Ramos (cell line): Measurements from ENCODE around the gene NBPF26.
"Not testable (repeated sequence)": the region's sequence is repeated elsewhere in the genome, so short reads cannot be mapped to it uniquely, and the experiment has no call there.

Source experiments
- in situ Hi-C: fragments of 300-500 bp; cut with MboI; formaldehyde crosslinking; loops from one replicate; pipeline ENCODE4 v1.14.3; 2022; ENCODE audit warnings: low sequenced_read_pairs; ENCODE audit not compliant: unreplicated experiment

The NBPF26 gene

GRCh38 chr1:120723715-120724402, at the start of gene NBPF26:
Gene NBPF26, plus strand, starts transcription at chr1:120723945.
- in situ Hi-C loops = not testable (repeated sequence)

- in situ Hi-C loops = not testable (repeated sequence)
These were observed 43.5 kb upstream of the NBPF26 start for GRCh38 chr1:120680106-120680819.

- in situ Hi-C loops = not testable (repeated sequence)
These were observed 42.8 kb upstream of the NBPF26 start for GRCh38 chr1:120680938-120681337.

GRCh38 chr1:120684397-120684796, 39.3 kb upstream of the NBPF26 start:
- in situ Hi-C loops = not testable (repeated sequence)

- in situ Hi-C loops = not testable (repeated sequence)
These were observed 38.1 kb upstream of the NBPF26 start for GRCh38 chr1:120685622-120686021.

- in situ Hi-C loops = not testable (repeated sequence)
These were observed 36.5 kb upstream of the NBPF26 start for GRCh38 chr1:120687250-120687649.

- in situ Hi-C loops = not testable (repeated sequence)
These were observed 22.8 kb upstream of the NBPF26 start for GRCh38 chr1:120700807-120701562.

GRCh38 chr1:120723358-120723714, 409 bp upstream of the NBPF26 start:
- in situ Hi-C loops = not testable (repeated sequence)

- in situ Hi-C loops = not testable (repeated sequence)
These were observed 762 bp downstream of the NBPF26 start for GRCh38 chr1:120724507-120724906.

GRCh38 chr1:120728811-120729210, 5.1 kb downstream of the NBPF26 start:
- in situ Hi-C loops = not testable (repeated sequence)

- in situ Hi-C loops = not testable (repeated sequence)
These were observed 45.3 kb downstream of the NBPF26 start for GRCh38 chr1:120769090-120769489.

- in situ Hi-C loops = not testable (repeated sequence)
These were observed 81.7 kb downstream of the NBPF26 start for GRCh38 chr1:120805452-120805851.

GRCh38 chr1:120811822-120812221, 88.1 kb downstream of the NBPF26 start:
- in situ Hi-C loops = not testable (repeated sequence)

- in situ Hi-C loops = not testable (repeated sequence)
These were observed 101.3 kb downstream of the NBPF26 start for GRCh38 chr1:120825051-120825450.

GRCh38 chr1:120826623-120827022, 102.9 kb downstream of the NBPF26 start:
- in situ Hi-C loops = not testable (repeated sequence)

- in situ Hi-C loops = not testable (repeated sequence)
These were observed 120.6 kb downstream of the NBPF26 start for GRCh38 chr1:120844186-120844944.

GRCh38 chr1:120844945-120845330, 121.2 kb downstream of the NBPF26 start:
- in situ Hi-C loops = not testable (repeated sequence)

GRCh38 chr1:120849400-120850286, 125.9 kb downstream of the NBPF26 start:
- in situ Hi-C loops = not testable (repeated sequence)

- in situ Hi-C loops = not testable (repeated sequence)
These were observed 126.5 kb downstream of the NBPF26 start for GRCh38 chr1:120850287-120850536.
